Loucy (cell line): Measurements from ENCODE around the gene S100Z.

Experiments used
- H2AFZ ChIP-seq: fragments of 200-600 bp; sonication (generic); 2 replicates; pipeline ENCODE4 v1.6.0; 2016; ENCODE audit warnings: antibody characterized with exemption, mild to moderate bottlenecking, low read length, moderate library complexity
- H3F3A ChIP-seq: fragments of 200-600 bp; 2 replicates; pipeline ENCODE4 v1.6.0; 2016; ENCODE audit warnings: antibody characterized with exemption, low read depth, mild to moderate bottlenecking
- H3K27me3 ChIP-seq: fragments of 200-600 bp; sonication (generic); 2 replicates; pipeline ENCODE4 v1.6.1; 2014; ENCODE audit warnings: low read length, mild to moderate bottlenecking; ENCODE audit not compliant: insufficient read depth, poor library complexity, severe bottlenecking
- H3K36me3 ChIP-seq: fragments of 200-600 bp; sonication (generic); 2 replicates; pipeline ENCODE4 v1.6.1; 2016; ENCODE audit warnings: low read length; ENCODE audit not compliant: insufficient read depth
- H3K4me1 ChIP-seq: fragments of 200-600 bp; sonication (generic); 2 replicates; pipeline ENCODE4 v1.5.1; 2014; ENCODE audit warnings: low read length, mild to moderate bottlenecking; ENCODE audit not compliant: insufficient read depth, poor library complexity, severe bottlenecking
- H3K4me2 ChIP-seq: fragments of 200-600 bp; sonication (generic); 2 replicates; pipeline ENCODE4 v1.6.0; 2014; ENCODE audit warnings: antibody characterized with exemption, low read length, low read depth, mild to moderate bottlenecking; ENCODE audit not compliant: poor library complexity, severe bottlenecking
- H3K4me3 ChIP-seq: fragments of 200-600 bp; sonication (generic); 2 replicates; pipeline ENCODE4 v1.5.1; 2014; ENCODE audit warnings: low read length, mild to moderate bottlenecking, mixed read lengths; ENCODE audit not compliant: poor library complexity, severe bottlenecking
- H3K79me2 ChIP-seq: fragments of 200-600 bp; sonication (generic); 2 replicates; pipeline ENCODE4 v1.6.1; 2014; ENCODE audit warnings: low read length; ENCODE audit not compliant: insufficient read depth
- H3K9ac ChIP-seq: fragments of 200-600 bp; sonication (generic); 2 replicates; pipeline ENCODE4 v1.6.0; 2014; ENCODE audit warnings: mild to moderate bottlenecking, low read depth, low read length, moderate library complexity; ENCODE audit not compliant: poor library complexity, severe bottlenecking
- H3K9me2 ChIP-seq: fragments of 200-600 bp; sonication (generic); replicated peaks from 2 replicates; pipeline ENCODE4 v1.6.1; 2016; ENCODE audit warnings: low read depth, low read length, mixed read lengths
- H3K9me3 ChIP-seq: fragments of 200-600 bp; sonication (generic); 2 replicates; pipeline ENCODE4 v1.6.1; 2014; ENCODE audit warnings: mild to moderate bottlenecking, antibody characterized with exemption, low read length, low read depth; ENCODE audit not compliant: insufficient read depth
- H4K20me1 ChIP-seq: fragments of 200-600 bp; sonication (generic); 2 replicates; pipeline ENCODE4 v1.6.0; 2014; ENCODE audit warnings: antibody characterized with exemption, low read length, mild to moderate bottlenecking; ENCODE audit not compliant: insufficient read depth, poor library complexity, severe bottlenecking
- CTCF ChIP-seq: fragments of 200-600 bp; sonication (generic); conservative IDR thresholded peaks from 2 replicates; pipeline ENCODE4 v1.5.1; 2014; ENCODE audit warnings: mild to moderate bottlenecking, antibody characterized with exemption, low read length
- EZH2phosphoT487 ChIP-seq: fragments of 200-600 bp; IDR thresholded peaks from 2 replicates; pipeline ENCODE4 v1.6.1; 2018; ENCODE audit warnings: antibody characterized with exemption, mild to moderate bottlenecking, moderate library complexity, borderline replicate concordance

The S100Z gene

GRCh38 chr5:76918539-76918938, 68.7 kb downstream of the S100Z start:
- no peak overlapping the region for H2AFZ ChIP-seq
- TF ChIP-seq CTCF (no peak), EZH2phosphoT487 (no peak)
- no peaks in the 10 kb centered on the region for H3K27me3 ChIP-seq
- H3K9me2 ChIP-seq: no peaks in the 10 kb centered on the region
- no peaks in the 10 kb centered on the region for H3K9me3 ChIP-seq
- H3K9ac ChIP-seq: no peak overlapping the region
- no peaks in the 10 kb centered on the region for H3K36me3 ChIP-seq
- H3K4me1 ChIP-seq: no peaks in the 10 kb centered on the region
- no peak overlapping the region for H3K4me2 ChIP-seq
- no peak overlapping the region for H3K4me3 ChIP-seq
- H4K20me1 ChIP-seq: no peaks in the 10 kb centered on the region
- H3K79me2 ChIP-seq: no peaks in the 10 kb centered on the region
- H3F3A ChIP-seq: no peaks in the 10 kb centered on the region

- TF ChIP-seq CTCF (no peak), EZH2phosphoT487 (no peak)
- Histone ChIP-seq H3K79me2 (no peaks in the 10 kb centered on the region), H3K4me1 (no peaks in the 10 kb centered on the region), H3K9me2 (no peaks in the 10 kb centered on the region), H3K4me3 (no peak overlapping the region), H3K36me3 (no peaks in the 10 kb centered on the region), H2AFZ (no peak overlapping the region), H3K4me2 (no peak overlapping the region), H4K20me1 (no peaks in the 10 kb centered on the region), H3F3A (no peaks in the 10 kb centered on the region), H3K9ac (no peak overlapping the region), H3K27me3 (no peaks in the 10 kb centered on the region), H3K9me3 (no peaks in the 10 kb centered on the region)
These were observed 70.7 kb downstream of the S100Z start for GRCh38 chr5:76920491-76920890.

GRCh38 chr5:76926329-76927105, 76.7 kb downstream of the S100Z start:
- Histone ChIP-seq H4K20me1 (no peaks in the 10 kb centered on the region), H3F3A (no peaks in the 10 kb centered on the region), H3K4me3 (no peak overlapping the region), H3K27me3 (peaks cover 13% of the 10 kb centered on the region), H3K9ac (no peak overlapping the region), H3K9me2 (no peaks in the 10 kb centered on the region), H2AFZ (no peak overlapping the region), H3K4me1 (no peaks in the 10 kb centered on the region), H3K79me2 (no peaks in the 10 kb centered on the region), H3K9me3 (no peaks in the 10 kb centered on the region), H3K36me3 (no peaks in the 10 kb centered on the region), H3K4me2 (no peak overlapping the region)
- TF ChIP-seq CTCF (no peak), EZH2phosphoT487 (no peak)
